Testis (tissue), 3 donors: ENCODE results near the gene PRM1. TPM values are rescaled to one million over a fixed set of nuclear protein-coding genes. Genes with fewer than 3 reads are reported as not detected.

Experiments used
- DNase-seq: peaks from one replicate; pipeline ENCODE4 v3.0.0-alpha.2; 2019
- H3K27ac ChIP-seq, 2 donors: fragments of 200-600 bp; sonication (generic); one replicate each; pipeline ENCODE4 v1.5.1; 2019
- H3K27me3 ChIP-seq: fragments of 200-600 bp; sonication (generic); one replicate; pipeline ENCODE4 v1.5.1; 2019
- H3K36me3 ChIP-seq: fragments of 200-600 bp; sonication (generic); one replicate; pipeline ENCODE4 v1.5.1; 2017; ENCODE audit warnings: low read depth; ENCODE audit errors: missing control alignments
- H3K4me1 ChIP-seq: fragments of 200-600 bp; sonication (generic); one replicate; pipeline ENCODE4 v1.5.1; 2019
- H3K4me3 ChIP-seq, 2 donors: fragments of 200-600 bp; sonication (generic); one replicate each; pipeline ENCODE4 v1.5.1; 2017 to 2019
- H3K9me3 ChIP-seq: fragments of 200-600 bp; sonication (generic); one replicate; pipeline ENCODE4 v1.5.1; 2017
- POLR2A ChIP-seq: fragments of 450-650 bp; IDR thresholded peaks from one replicate; pipeline ENCODE4 v1.6.1; 2017; ENCODE audit warnings: antibody characterized with exemption, mild to moderate bottlenecking, moderate library complexity
- WGBS, 2 donors: methylation state at CpG; one replicate each; pipeline ENCODE4 v1.1.5; 2018; 5-methylcytosine and 5-hydroxymethylcytosine counted together
- intact Hi-C: fragments of 100-400 bp; cut with DNase I; formaldehyde crosslinking; loops from one replicate; pipeline ENCODE4 v1.15.1; 2023; ENCODE audit warnings: low total_unique reads
- polyA plus RNA-seq: library from polyadenylated mRNA; stranded (reverse); fragments of 350-450 nt; fragmentation: Illumina TruSeq; extraction: RNeasy Lipid Tissue Mini Kit (QIAGEN cat#74804); gene quantifications from one replicate; pipeline ENCODE4 v1.2.3, GENCODE V29; 2014; ENCODE audit warnings: low read depth, low replicate concordance; ENCODE audit not compliant: insufficient read depth
- total RNA-seq, 2 donors: library from RNA; depleted of rRNA; stranded (reverse); fragments of >200 nt; gene quantifications; one replicate each; pipeline ENCODE4 v1.2.3, GENCODE V29; 2016
- TF ChIP-seq, protein P1 (sequence below), 3 experiments: fragments of 450-650 bp in 2 of 3; fragments of 200-600 bp in 1 of 3; sonication (generic) in 1 of 3; IDR thresholded peaks; one replicate each; pipeline ENCODE4 v1.5.1; 2016 to 2019; ENCODE audit warnings: antibody characterized with exemption in 3 of 3, mild to moderate bottlenecking in 2 of 3, moderate library complexity in 1 of 3

Gene PRM1
- total and polyA plus RNA-seq, 3 donors from 2014 or later, result 7,819 to 32,936 (median 15,171) TPM

DNA sequence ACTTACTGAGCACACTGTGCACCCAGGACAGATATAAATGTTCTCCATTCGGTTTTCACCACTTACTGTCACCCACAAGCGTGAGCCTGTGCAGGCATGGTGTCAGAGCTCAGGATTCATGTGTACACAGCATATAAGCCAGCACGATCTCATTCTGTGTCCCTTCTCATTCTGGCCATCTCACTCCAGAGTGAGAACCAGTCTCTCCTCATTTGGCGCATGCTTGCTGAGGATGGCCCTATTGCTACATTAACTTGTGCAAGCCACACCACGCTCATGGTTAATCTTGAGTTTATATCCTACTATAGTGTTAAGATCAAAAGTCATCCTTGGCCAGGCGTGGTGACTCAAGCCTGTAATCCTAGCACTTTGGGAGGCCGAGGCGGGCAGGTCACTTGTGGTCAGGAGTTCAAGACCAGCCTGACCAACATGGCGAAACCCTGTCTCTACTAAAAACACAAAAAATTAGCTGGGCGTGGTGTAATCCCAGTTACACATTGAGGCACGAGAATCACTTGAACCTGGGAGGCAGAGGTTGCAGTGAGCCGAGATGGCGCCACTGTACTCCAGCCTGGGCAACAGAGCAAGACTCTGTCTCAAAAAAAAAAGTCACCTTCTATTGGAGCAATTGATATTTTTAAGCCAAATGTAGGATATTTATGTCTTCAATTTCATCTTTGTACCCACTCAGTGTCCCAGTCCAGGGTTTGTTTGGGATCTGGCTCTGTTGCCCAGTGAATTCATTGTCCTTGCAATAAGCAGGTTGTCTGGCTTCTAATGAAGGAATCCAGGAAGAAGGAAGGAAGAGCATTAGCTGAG is 46.0 kb downstream of the PRM1 start:
- Histone ChIP-seq H3K4me3 (no peak overlapping the region), H3K36me3 (no peaks in the 10 kb centered on the region), H3K27ac (no peak overlapping the region), H3K9me3 (no peaks in the 10 kb centered on the region), H3K27me3 (no peaks in the 10 kb centered on the region), H3K4me1 (peaks cover 9% of the 10 kb centered on the region)
- 93 to 94% methylated on average over 13 of the region's 13 CpGs for WGBS, 2 donors
- intact Hi-C loops, result no loop called here
- no peak for TF ChIP-seq POLR2A
- TF ChIP-seq, protein P1, sequence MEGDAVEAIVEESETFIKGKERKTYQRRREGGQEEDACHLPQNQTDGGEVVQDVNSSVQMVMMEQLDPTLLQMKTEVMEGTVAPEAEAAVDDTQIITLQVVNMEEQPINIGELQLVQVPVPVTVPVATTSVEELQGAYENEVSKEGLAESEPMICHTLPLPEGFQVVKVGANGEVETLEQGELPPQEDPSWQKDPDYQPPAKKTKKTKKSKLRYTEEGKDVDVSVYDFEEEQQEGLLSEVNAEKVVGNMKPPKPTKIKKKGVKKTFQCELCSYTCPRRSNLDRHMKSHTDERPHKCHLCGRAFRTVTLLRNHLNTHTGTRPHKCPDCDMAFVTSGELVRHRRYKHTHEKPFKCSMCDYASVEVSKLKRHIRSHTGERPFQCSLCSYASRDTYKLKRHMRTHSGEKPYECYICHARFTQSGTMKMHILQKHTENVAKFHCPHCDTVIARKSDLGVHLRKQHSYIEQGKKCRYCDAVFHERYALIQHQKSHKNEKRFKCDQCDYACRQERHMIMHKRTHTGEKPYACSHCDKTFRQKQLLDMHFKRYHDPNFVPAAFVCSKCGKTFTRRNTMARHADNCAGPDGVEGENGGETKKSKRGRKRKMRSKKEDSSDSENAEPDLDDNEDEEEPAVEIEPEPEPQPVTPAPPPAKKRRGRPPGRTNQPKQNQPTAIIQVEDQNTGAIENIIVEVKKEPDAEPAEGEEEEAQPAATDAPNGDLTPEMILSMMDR (IDR thresholded peaks at IDR 0.05), result no peak
- no peak for DNase-seq

DNA sequence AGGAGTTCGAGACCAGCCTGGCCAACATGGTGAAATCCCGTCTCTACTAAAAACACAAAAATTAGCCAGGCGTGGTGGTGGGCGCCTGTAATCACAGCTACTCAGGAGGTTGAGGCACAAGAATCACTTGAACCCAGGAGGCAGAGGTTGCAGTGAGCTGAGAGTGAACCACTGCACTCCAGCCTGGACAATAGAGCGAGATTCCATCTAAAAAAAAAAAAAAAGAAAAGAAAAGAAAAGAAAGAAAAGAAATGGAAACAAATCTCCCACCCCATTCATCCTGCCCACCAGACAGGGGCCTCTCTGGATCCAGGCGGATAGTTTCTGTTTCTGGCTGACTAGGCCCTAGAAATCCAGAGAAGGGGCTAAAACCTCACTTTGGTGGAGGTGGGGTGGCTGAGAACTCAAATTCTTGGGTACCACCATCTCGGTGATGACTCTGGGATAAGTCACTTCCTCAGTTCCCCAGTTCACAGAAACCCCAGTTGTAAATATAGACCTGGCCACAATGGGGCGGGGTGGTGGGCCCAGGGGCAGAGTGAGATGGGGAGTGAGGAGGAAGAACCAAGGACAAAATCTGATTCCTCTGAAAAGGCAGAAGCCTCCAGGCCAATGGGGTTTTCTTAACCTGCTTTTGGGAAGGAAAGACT is 47.3 kb downstream of the PRM1 start:
- no peak overlapping the region for H3K27ac ChIP-seq
- H3K9me3 ChIP-seq, result no peaks in the 10 kb centered on the region
- intact Hi-C loops, result no loop called here
- peaks cover 9% of the 10 kb centered on the region for H3K4me1 ChIP-seq
- H3K4me3 ChIP-seq, result no peak overlapping the region
- no peak for TF ChIP-seq POLR2A
- TF ChIP-seq, protein P1 (IDR thresholded peaks at IDR 0.05), result no peak
- no peaks in the 10 kb centered on the region for H3K36me3 ChIP-seq
- 74 to 90% methylated on average over 8 of the region's 8 CpGs for WGBS, 2 donors
- no peak for DNase-seq
- no peaks in the 10 kb centered on the region for H3K27me3 ChIP-seq

DNA sequence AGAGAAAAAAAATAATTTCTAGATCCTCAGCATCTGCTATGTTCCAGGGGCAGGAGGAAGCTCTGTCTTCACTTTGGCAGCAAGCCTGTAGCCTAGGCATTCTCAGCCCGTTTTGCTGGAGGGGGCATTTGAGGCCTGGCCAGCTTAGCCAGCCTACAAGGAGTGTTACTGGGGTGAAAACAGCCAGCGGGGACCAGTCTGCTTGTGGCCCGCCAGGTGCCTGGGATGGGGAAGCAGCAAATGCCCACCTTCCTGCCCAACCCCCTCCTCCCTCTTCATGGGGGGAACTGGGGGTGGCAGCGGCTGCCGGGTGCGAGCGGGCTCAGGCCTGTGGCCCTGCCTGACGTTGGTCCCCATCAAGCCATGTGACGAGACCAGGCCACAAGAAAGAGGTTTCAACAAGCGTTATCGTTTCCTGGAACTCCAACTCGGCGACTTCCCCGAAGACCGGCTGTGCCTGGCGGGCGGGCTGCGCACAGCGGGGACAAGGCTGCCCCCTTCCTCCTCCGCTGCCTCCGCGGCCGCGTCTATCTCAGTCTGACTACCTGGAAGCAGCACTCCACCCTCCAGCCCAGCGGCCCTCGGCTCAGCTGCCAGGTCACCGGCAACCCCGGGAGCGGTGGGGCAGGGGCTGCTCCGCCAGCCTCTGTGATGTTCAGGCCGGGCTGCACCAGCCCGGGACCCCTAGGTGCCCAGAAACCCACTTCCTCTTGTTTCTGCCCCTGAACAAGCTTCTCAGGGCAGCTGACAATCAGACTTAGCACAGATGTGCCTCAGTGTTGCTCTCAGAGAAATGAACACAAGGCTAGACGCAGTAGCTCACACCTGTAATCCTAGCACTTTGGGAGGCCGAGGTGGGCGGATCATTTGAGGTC is 48.0 kb downstream of the PRM1 start:
- intact Hi-C loops, result no loop called here
- Histone ChIP-seq H3K9me3 (no peaks in the 10 kb centered on the region), H3K36me3 (no peaks in the 10 kb centered on the region), H3K4me3 (no peak overlapping the region), H3K27ac (no peak overlapping the region), H3K27me3 (no peaks in the 10 kb centered on the region), H3K4me1 (peaks cover 7% of the 10 kb centered on the region)
- TF ChIP-seq POLR2A, result no peak
- TF ChIP-seq, protein P1 (IDR thresholded peaks at IDR 0.05), result no peak
- WGBS, 2 donors, result 46 to 62% methylated on average over 32 to 35 of the region's 35 CpGs
- DNase-seq, result no peak

DNA sequence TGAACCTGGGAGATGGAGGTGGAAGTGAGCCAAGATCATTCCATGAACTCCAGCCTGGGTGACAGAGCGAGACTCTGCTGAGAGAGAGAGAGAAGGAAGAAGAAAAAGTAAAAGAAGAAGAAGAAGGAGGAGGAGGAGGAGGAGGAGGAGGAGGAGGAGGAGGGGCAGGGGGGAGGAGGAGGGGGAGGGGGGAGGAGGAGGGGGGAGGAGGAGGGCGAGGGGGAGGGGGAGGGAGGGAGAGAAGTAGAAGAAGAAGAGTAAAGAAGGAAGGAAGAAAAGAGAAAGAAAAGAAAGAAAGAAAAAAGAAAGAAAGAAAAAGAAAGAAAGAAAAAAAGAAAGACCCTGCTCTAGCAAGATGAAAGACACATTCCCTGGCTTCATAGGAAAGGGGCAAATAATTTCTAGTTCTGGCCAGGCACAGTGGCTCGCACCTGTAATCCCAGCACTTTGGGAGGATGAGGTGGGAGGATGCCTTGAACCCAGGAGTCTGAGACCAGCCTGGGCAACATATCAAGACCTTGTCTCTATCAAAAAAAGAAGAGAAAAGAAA is 48.8 kb downstream of the PRM1 start:
- Histone ChIP-seq H3K9me3 (no peaks in the 10 kb centered on the region), H3K36me3 (no peaks in the 10 kb centered on the region), H3K27ac (no peak overlapping the region), H3K4me3 (no peak overlapping the region), H3K4me1 (peaks cover 3% of the 10 kb centered on the region), H3K27me3 (no peaks in the 10 kb centered on the region)
- intact Hi-C loops, result no loop called here
- WGBS, 2 donors, result 75 to 83% methylated on average over 2 of the region's 3 CpGs
- DNase-seq, result no peak
- TF ChIP-seq, protein P1 (IDR thresholded peaks at IDR 0.05), result no peak
- TF ChIP-seq POLR2A, result no peak
